HAP-1 (cell line): ENCODE data around the gene SLC35E1.

Source experiments
- DNase-seq, 2 experiments: peaks; one replicate each; pipeline ENCODE4 v3.0.0-alpha.2; 2016 to 2020; ENCODE audit warnings: low spot score in 2 of 2
- H3K27me3 ChIP-seq: fragments of 250-450 bp; sonication (Bioruptor Pico); 2 replicates; pipeline ENCODE4 v1.5.1; 2020; ENCODE audit warnings: low read depth, mild to moderate bottlenecking, moderate library complexity
- H3K36me3 ChIP-seq: fragments of 250-450 bp; sonication (Bioruptor Pico); replicated peaks from 2 replicates; pipeline ENCODE4 v1.5.1; 2020; ENCODE audit warnings: mild to moderate bottlenecking
- H3K4me1 ChIP-seq: fragments of 250-450 bp; sonication (Bioruptor Pico); 2 replicates; pipeline ENCODE4 v1.5.1; 2020; ENCODE audit warnings: mild to moderate bottlenecking
- H3K4me3 ChIP-seq: fragments of 250-450 bp; sonication (Bioruptor Pico); 2 replicates; pipeline ENCODE4 v1.5.1; 2020; ENCODE audit warnings: mild to moderate bottlenecking, moderate library complexity
- H3K9me3 ChIP-seq: fragments of 250-450 bp; sonication (Bioruptor Pico); 2 replicates; pipeline ENCODE4 v1.5.1; 2020; ENCODE audit warnings: mild to moderate bottlenecking, moderate library complexity
- in situ Hi-C: fragments of 300-500 bp; cut with MboI; formaldehyde crosslinking; loops from 3 replicates; pipeline ENCODE4 v1.14.3; 2020; ENCODE audit warnings: low sequenced_read_pairs, inconsistent platforms, mixed read lengths

Gene SLC35E1

DNA sequence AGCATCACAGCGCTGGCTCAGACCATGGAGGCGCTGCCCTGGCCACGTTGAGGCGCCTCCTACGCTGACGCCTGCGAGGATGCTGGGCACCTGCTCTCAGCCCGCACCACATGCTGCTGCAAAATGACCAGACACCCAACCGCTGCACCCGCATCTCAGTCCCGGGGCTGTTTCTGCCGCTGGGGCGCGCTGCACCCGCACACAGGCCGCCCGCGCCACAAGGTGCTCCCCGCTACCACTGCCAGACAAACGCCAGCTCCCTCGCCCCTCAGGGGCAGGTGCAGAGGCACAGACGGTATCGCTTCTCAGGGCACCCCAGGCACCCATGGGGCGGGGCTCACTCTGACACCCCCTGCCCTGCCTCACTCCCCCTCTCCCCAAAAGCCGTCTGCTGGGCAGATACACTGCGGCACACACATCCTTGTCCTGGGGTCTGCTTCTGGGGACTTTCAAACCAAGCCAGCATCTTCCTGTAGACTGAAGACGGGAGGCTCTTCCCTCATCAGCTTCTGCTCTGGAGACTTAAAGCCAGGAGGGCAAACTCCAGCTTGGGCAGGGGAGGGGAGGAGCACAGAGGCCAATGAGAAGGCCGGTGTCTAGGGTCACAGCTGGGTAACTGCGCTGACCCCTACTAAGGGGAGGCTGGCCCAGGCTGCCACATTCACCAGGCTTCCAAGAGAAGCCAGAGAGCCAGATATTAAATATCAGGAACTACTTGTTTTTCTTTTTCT is 46.3 kb downstream of the SLC35E1 start:
- Histone ChIP-seq H3K27me3 (no peaks in the 10 kb centered on the region), H3K4me3 (no peak overlapping the region), H3K9me3 (no peaks in the 10 kb centered on the region), H3K36me3 (peaks cover 96% of the 10 kb centered on the region), H3K4me1 (no peaks in the 10 kb centered on the region)
- in situ Hi-C loops: no loop called here
- DNase-seq: no peak

- Histone ChIP-seq H3K27me3 (no peaks in the 10 kb centered on the region), H3K4me3 (no peak overlapping the region), H3K9me3 (no peaks in the 10 kb centered on the region), H3K4me1 (no peaks in the 10 kb centered on the region), H3K36me3 (peaks cover 96% of the 10 kb centered on the region)
- in situ Hi-C loops: no loop called here
- no peak for DNase-seq
These were observed 47.1 kb downstream of the SLC35E1 start for GRCh38 chr19:16524991-16525734.

DNA sequence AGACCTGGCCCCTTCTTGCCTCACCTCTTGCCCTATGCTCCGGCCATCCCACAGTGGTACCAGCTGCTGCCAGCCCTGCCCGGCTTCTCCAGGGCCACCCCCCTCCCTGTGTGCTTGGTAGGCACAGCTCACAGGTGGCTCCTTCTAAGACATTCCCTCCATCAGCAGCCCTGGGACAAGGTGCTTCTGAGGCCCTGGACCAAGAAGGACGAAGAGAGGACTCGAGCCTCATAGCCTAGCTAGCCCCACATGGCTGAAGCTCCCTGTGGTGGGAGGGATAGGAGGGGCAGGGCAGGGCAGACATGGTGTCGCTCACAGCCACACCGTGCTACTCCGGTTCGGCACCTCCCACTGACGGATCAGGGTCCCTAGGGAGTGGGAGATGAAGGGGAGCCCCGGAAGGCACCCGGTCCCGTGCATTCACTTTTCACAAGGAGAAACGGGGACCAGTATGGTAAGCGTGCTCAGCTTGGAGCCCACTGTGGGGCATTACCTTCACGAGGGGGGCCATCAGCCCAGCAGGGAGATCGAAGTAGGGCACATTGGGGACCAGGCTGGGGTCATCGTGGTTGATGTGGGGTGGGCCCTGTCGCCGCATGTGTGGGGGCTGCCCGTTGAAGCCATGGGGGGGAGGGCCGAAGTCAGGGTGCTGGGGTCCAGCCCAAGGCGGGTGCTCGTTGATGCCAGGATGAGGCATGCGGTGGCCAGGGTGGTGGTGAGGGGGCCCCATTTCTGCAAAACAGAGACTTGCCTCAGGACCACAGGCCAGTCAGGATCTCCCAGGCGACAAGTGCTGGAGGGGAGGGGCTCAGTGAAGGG is 49.4 kb downstream of the SLC35E1 start:
- H3K36me3 ChIP-seq: peaks cover 96% of the 10 kb centered on the region
- no peaks in the 10 kb centered on the region for H3K27me3 ChIP-seq
- in situ Hi-C loops: no loop called here
- H3K4me1 ChIP-seq: no peaks in the 10 kb centered on the region
- H3K9me3 ChIP-seq: no peaks in the 10 kb centered on the region
- no peak for DNase-seq
- no peak overlapping the region for H3K4me3 ChIP-seq

GRCh38 chr19:16521715-16522289 is 50.4 kb downstream of the SLC35E1 start:
- Histone ChIP-seq H3K27me3 (no peaks in the 10 kb centered on the region), H3K4me1 (no peaks in the 10 kb centered on the region), H3K36me3 (peaks cover 96% of the 10 kb centered on the region), H3K4me3 (no peak overlapping the region), H3K9me3 (no peaks in the 10 kb centered on the region)
- in situ Hi-C loops: no loop called here
- DNase-seq: no peak

- no peaks in the 10 kb centered on the region for H3K27me3 ChIP-seq
- no peak overlapping the region for H3K4me3 ChIP-seq
- H3K9me3 ChIP-seq: no peaks in the 10 kb centered on the region
- H3K36me3 ChIP-seq: peaks cover 89% of the 10 kb centered on the region
- no peak for DNase-seq
- no peaks in the 10 kb centered on the region for H3K4me1 ChIP-seq
- in situ Hi-C loops: no loop called here
These were observed 51.1 kb downstream of the SLC35E1 start for GRCh38 chr19:16520986-16521624.

DNA sequence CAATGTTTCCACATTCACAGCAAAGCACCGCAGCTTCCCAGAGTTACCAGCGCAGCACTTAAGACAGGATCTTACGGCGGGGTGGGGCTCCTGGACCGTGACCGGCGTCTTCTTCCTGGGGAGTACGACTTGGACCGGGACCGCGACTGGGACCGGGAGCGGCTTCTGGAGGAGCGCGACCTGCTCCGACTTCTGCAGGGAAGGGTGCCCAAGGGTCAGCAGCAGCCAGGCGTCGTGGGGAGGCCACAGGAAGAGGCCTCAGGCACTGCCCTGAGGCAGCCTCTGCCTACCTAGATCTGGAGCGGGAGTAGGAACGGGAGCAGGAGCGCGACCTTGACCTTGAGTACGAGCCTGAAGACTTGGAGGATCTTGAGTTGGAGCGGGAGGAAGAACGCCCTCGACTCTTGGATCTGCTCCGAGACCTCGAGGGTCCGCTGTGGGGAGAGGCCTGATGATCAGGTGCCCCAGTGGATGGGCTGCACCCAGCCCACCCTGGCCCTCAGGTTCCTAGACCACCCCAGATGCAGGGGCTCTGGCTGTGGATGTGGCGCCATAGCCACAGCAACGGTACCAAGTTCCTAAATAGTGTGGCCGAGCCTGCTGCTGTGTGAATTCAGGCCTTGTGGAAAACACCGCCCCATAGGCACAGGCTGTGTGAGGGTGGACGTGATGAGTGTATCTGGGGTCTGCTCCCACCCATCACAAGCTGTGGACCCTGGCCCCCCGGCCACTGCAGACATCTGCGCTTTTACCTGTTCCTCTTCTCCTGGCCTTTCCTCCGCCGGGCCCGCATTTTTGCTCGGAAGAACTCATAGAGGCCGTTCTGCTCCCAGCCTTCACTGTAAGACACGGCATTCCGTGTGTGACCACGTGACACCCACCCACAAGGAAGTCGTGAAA is 51.9 kb downstream of the SLC35E1 start:
- Histone ChIP-seq H3K4me3 (no peak overlapping the region), H3K36me3 (peaks cover 81% of the 10 kb centered on the region), H3K27me3 (no peaks in the 10 kb centered on the region), H3K4me1 (no peaks in the 10 kb centered on the region), H3K9me3 (no peaks in the 10 kb centered on the region)
- in situ Hi-C loops: no loop called here
- DNase-seq: no peak

DNA sequence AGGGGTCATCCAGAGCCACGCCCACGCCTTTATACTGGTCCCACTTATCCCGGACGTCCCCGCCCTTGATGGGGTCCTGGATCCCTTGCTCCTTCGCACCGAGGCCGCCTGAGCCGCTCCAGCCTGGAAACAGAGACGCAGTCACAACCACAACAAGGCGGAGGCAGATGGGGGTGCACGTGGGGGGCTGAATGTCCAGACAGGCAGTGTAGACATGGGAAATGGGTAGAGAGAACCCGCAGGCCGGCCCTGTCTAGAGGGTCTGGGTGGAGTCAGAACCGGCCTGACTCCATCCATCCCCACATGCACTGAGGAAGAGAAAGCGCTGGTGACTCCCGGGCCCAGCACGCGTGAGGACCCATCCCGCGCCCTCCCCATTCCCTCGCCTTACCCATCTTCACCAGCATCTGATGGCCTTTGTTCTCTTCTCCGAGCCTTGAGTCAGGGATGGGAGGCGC is 53.0 kb downstream of the SLC35E1 start:
- Histone ChIP-seq H3K4me1 (no peaks in the 10 kb centered on the region), H3K36me3 (peaks cover 71% of the 10 kb centered on the region), H3K9me3 (no peaks in the 10 kb centered on the region), H3K27me3 (no peaks in the 10 kb centered on the region), H3K4me3 (no peak overlapping the region)
- in situ Hi-C loops: no loop called here
- no peak for DNase-seq

GRCh38 chr19:16518483-16519229 is 53.6 kb downstream of the SLC35E1 start:
- Histone ChIP-seq H3K4me3 (no peak overlapping the region), H3K36me3 (peaks cover 65% of the 10 kb centered on the region)
- no peak for DNase-seq

GRCh38 chr19:16518061-16518460 is 54.2 kb downstream of the SLC35E1 start:
- in situ Hi-C loops: no loop called here
- H3K36me3 ChIP-seq: peaks cover 59% of the 10 kb centered on the region

More at GRCh38 chr19:16518483-16519229, 53.6 kb downstream of the SLC35E1 start:
- H3K27me3 ChIP-seq: no peaks in the 10 kb centered on the region
- in situ Hi-C loops: no loop called here
- H3K9me3 ChIP-seq: no peaks in the 10 kb centered on the region
- H3K4me1 ChIP-seq: no peaks in the 10 kb centered on the region

GRCh38 chr19:16516923-16517610 is 55.1 kb downstream of the SLC35E1 start:
- in situ Hi-C loops: no loop called here
- H3K9me3 ChIP-seq: no peaks in the 10 kb centered on the region
- no peaks in the 10 kb centered on the region for H3K27me3 ChIP-seq
- DNase-seq: no peak
- H3K4me3 ChIP-seq: no peak overlapping the region
- peaks cover 51% of the 10 kb centered on the region for H3K36me3 ChIP-seq
- H3K4me1 ChIP-seq: no peaks in the 10 kb centered on the region

More at GRCh38 chr19:16518061-16518460, 54.2 kb downstream of the SLC35E1 start:
- no peak for DNase-seq
- no peaks in the 10 kb centered on the region for H3K9me3 ChIP-seq
- no peaks in the 10 kb centered on the region for H3K4me1 ChIP-seq
- no peak overlapping the region for H3K4me3 ChIP-seq
- no peaks in the 10 kb centered on the region for H3K27me3 ChIP-seq

DNA sequence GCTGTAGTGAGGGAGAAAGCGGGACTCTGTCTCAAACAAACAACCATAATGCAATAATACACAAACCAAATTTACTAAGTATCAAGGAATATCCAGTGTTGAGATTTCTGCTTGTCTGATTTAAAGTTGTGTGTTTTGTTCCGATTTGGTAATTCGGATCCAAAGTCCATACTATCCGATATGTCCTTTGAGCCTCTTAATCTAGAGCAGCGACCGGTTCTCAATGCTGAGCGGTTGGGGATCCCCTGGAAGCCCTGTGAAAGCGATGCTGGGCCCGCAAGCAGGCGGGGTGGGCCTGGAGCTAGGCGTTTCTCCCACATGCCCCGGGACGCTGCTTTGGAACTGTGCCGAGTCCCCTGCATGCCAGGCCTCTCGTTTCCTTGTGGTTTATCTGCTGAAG is 55.8 kb downstream of the SLC35E1 start:
- DNase-seq: no peak
- Histone ChIP-seq H3K9me3 (no peaks in the 10 kb centered on the region), H3K27me3 (no peaks in the 10 kb centered on the region), H3K4me1 (no peaks in the 10 kb centered on the region), H3K36me3 (peaks cover 46% of the 10 kb centered on the region), H3K4me3 (no peak overlapping the region)
- in situ Hi-C loops: no loop called here
